ENCODE results near the gene KTN1.

GRCh38 chr14:55532645-55533344 is 47.2 kb upstream of the KTN1 start:
- TF ChIP-seq TCF4 (CRISPR knock-in tag; IDR thresholded peaks at IDR 0.05; ENCODE audit: borderline replicate concordance) (no peak), RARB (CRISPR knock-in tag; IDR thresholded peaks at IDR 0.05) (no peak), CSRNP3 (CRISPR knock-in tag; IDR thresholded peaks at IDR 0.05) (no peak), TOX (CRISPR knock-in tag; IDR thresholded peaks at IDR 0.05; ENCODE audit: borderline replicate concordance) (no peak), ARNTL (CRISPR knock-in tag; IDR thresholded peaks at IDR 0.05; ENCODE audit: borderline replicate concordance, low read depth) (no peak), SNAI2 (CRISPR knock-in tag; IDR thresholded peaks at IDR 0.05) (no peak), CREB5 (CRISPR knock-in tag; IDR thresholded peaks at IDR 0.05; ENCODE audit: low read depth) (no peak), CSDC2 (CRISPR knock-in tag; IDR thresholded peaks at IDR 0.05) (no peak), POU6F1 (CRISPR knock-in tag; IDR thresholded peaks at IDR 0.05; ENCODE audit: borderline replicate concordance, low read depth) (no peak), PATZ1 (CRISPR knock-in tag; IDR thresholded peaks at IDR 0.05; ENCODE audit: borderline replicate concordance) (no peak)
